Measurements from ENCODE around the gene CCDC120.

DNA sequence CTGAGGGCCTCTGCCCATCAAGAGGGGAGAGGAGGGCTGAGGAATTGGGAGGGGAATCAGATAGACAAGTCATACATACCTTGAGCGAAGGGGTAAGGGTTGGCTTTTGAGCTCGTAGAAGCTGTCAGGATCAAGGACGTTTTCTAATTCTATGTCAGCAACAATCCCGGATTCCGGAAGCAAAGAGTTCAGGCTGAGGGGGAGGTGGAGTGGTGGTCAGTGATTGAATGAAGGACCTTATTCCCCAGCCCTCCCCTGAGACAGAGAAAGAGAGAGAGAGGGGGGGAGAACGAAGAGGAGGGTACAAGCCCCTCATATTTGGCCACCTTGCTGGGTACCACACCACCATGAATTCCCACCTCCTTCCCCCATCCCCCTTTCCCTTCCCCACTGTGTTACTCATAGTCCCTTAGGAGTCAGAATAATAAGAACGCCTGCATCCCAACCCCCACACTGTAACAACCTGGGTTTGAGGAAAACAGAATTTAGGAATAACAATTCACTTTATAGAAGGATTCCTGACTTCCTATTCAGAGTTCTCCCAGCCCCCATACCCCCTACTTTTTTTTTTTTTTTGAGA lies 18.3 kb upstream of the CCDC120 start:
- TF ChIP-seq CTCF (conservative IDR thresholded peaks at IDR 0.05; ENCODE audit: low read length) (no peak), EZH2phosphoT487 (IDR thresholded peaks at IDR 0.05; ENCODE audit: borderline replicate concordance, low read depth, low read length) (no peak)
